MCF 10A (cell line): ENCODE measurements around the gene THRB. TPM values are rescaled to one million over a fixed set of nuclear protein-coding genes. Genes with fewer than 3 reads are reported as not detected.
A peak's percentile ranks its signal among the peaks of the same experiment; 100 is the strongest.

ENCODE experiments used
- BruUV-seq: library from RNA; stranded (reverse); fragments of 400-500 nt; replicated peaks from 2 replicates; lab custom pipeline; 2021; lab: Mats Ljungman, UMichigan
- CTCF ChIA-PET: fragments of 300-600 bp; sonication (Branson Sonifier 250); formaldehyde crosslinking; extraction: SDS; loops from one replicate; lab custom pipeline; 2021; ENCODE audit warnings: antibody characterized with exemption, inconsistent platforms; lab: Yijun Ruan, JAX
- POLR2A ChIA-PET: fragments of 300-600, 350-650 bp; sonication (Branson Sonifier 250); formaldehyde crosslinking; extraction: SDS; loops from one replicate; lab custom pipeline; 2020; ENCODE audit warnings: antibody characterized with exemption, inconsistent platforms; lab: Yijun Ruan, JAX
- DNase-seq: peaks from one replicate; pipeline ENCODE4 v3.0.0-alpha.2; 2018; ENCODE audit not compliant: unreplicated experiment
- H3K27ac Mint-ChIP-seq: one replicate; pipeline ENCODE4 v1.8.0; 2022; ENCODE audit warnings: mild to moderate bottlenecking, low read depth, mixed read lengths; ENCODE audit not compliant: unreplicated experiment
- H3K27me3 Mint-ChIP-seq: one replicate; pipeline ENCODE4 v1.8.0; 2022; ENCODE audit warnings: mixed read lengths; ENCODE audit not compliant: insufficient read depth, unreplicated experiment
- H3K36me3 Mint-ChIP-seq: one replicate; pipeline ENCODE4 v1.8.0; 2022; ENCODE audit warnings: mild to moderate bottlenecking, moderate library complexity, mixed read lengths; ENCODE audit not compliant: insufficient read depth, unreplicated experiment
- H3K4me1 Mint-ChIP-seq: one replicate; pipeline ENCODE4 v1.8.0; 2022; ENCODE audit warnings: mixed read lengths; ENCODE audit not compliant: insufficient read depth, unreplicated experiment
- H3K4me3 Mint-ChIP-seq: one replicate; pipeline ENCODE4 v1.8.0; 2022; ENCODE audit warnings: mild to moderate bottlenecking, moderate library complexity, mixed read lengths; ENCODE audit not compliant: unreplicated experiment
- H3K9me3 Mint-ChIP-seq: one replicate; pipeline ENCODE4 v1.8.0; 2022; ENCODE audit warnings: mixed read lengths; ENCODE audit not compliant: unreplicated experiment
- intact Hi-C: fragments of 100-400 bp; cut with micrococcal nuclease; formaldehyde crosslinking; loops from 2 replicates; pipeline ENCODE4 v1.14.1; 2022
- total RNA-seq: library from RNA; stranded (reverse); gene quantifications from 2 replicates; pipeline ENCODE4 v1.2.3, GENCODE V29; 2022
- TF ChIP-seq, protein P1 (sequence below): fragments of 200-600 bp; IDR thresholded peaks from one replicate; pipeline ENCODE4 v1.8.0; 2022; ENCODE audit warnings: antibody characterized with exemption, mild to moderate bottlenecking; ENCODE audit not compliant: unreplicated experiment

THRB gene
- total RNA-seq, 1 experiment from 2014 or later, result 4.2 TPM

DNA sequence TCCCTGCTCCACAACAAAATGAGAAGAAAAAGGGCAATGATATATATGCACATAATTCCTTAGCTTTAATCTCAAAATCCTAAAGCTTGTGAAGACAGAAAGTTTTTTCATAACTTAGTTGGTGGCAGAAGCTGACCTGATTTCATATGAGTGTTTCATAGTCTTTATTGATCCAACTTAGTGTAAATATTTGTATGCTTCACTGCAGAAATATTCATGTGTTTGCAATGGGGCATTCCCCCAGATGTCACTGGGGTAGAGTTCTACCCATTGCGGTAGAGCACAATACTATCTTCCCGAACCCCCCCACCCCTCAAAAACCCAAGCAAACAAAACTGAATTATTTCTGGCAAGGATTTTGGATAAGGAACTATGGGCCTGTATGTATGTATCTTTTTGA is 221.2 kb downstream of the THRB start:
- ChIA-PET POLR2A (interaction anchor here (0.7 kb wide), 1 partner anchor 357 kb away, joined by 3 read pairs; no protein-coding TSS in a partner anchor), CTCF (interaction anchor here (1.5 kb wide), 1 partner anchor 9 kb away, joined by 9 read pairs; no protein-coding TSS in a partner anchor)
- BruUV-seq, result no TSS peak
- TF ChIP-seq, protein P1, sequence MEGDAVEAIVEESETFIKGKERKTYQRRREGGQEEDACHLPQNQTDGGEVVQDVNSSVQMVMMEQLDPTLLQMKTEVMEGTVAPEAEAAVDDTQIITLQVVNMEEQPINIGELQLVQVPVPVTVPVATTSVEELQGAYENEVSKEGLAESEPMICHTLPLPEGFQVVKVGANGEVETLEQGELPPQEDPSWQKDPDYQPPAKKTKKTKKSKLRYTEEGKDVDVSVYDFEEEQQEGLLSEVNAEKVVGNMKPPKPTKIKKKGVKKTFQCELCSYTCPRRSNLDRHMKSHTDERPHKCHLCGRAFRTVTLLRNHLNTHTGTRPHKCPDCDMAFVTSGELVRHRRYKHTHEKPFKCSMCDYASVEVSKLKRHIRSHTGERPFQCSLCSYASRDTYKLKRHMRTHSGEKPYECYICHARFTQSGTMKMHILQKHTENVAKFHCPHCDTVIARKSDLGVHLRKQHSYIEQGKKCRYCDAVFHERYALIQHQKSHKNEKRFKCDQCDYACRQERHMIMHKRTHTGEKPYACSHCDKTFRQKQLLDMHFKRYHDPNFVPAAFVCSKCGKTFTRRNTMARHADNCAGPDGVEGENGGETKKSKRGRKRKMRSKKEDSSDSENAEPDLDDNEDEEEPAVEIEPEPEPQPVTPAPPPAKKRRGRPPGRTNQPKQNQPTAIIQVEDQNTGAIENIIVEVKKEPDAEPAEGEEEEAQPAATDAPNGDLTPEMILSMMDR, result no peak
- Mint-ChIP-seq H3K4me1 (peaks cover 7% of the 10 kb centered on the region), H3K4me3 (no peak overlapping the region), H3K36me3 (no peaks in the 10 kb centered on the region), H3K27me3 (no peaks in the 10 kb centered on the region), H3K27ac (peak overlapping the region; percentile 51), H3K9me3 (no peaks in the 10 kb centered on the region)
- intact Hi-C loops, result no loop called here
- DNase-seq, result no peak

DNA sequence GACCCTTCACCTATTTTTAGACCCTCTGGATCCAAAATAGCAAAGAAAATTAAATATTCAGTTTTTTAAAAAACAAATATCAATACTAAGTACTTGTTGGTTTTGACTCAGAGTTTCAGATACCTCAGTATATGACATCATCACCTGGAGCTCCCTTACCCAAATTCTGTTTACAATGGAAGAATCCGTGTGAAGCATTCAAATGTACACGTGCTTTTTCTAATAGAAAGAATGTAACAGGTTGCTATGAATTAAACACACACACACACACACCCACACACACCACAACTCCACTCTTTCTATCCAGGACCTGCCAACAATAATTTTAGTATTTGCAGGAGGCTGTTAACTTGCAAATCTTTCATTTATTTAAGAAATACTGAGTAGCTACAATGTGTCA is 221.8 kb downstream of the THRB start:
- ChIA-PET POLR2A (interaction anchor here (0.7 kb wide), 1 partner anchor 358 kb away, joined by 3 read pairs; no protein-coding TSS in a partner anchor), CTCF (interaction anchor here (1.5 kb wide), 1 partner anchor 8 kb away, joined by 9 read pairs; no protein-coding TSS in a partner anchor)
- TF ChIP-seq, protein P1, result no peak
- DNase-seq, result peak; percentile 17
- no peak overlapping the region for H3K4me3 Mint-ChIP-seq
- no peaks in the 10 kb centered on the region for H3K36me3 Mint-ChIP-seq
- H3K9me3 Mint-ChIP-seq, result no peaks in the 10 kb centered on the region
- H3K27me3 Mint-ChIP-seq, result no peaks in the 10 kb centered on the region
- peaks cover 7% of the 10 kb centered on the region for H3K4me1 Mint-ChIP-seq
- H3K27ac Mint-ChIP-seq, result peak overlapping the region; percentile 51
- no TSS peak for BruUV-seq
- intact Hi-C loops, result no loop called here

DNA sequence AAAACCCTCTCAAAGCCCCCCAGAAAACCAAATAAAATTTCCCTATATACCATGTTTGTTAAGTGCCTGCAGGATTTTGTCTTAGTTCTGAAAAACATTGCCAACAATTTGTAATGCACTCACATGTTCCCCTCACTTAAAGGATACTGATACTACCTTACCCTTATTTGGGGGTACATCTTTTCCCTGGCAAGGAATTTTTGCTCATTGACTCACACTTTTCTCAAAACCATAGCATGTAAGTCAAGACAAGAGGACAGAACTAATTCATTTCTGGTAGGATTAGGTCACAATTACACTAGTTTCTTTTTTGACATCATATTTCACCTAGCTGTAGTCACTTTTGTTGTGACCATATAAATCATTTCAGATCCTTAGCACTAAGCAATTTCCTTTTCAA is 222.2 kb downstream of the THRB start:
- intact Hi-C loops, result no loop called here
- TF ChIP-seq, protein P1, result no peak
- no peak for DNase-seq
- H3K36me3 Mint-ChIP-seq, result no peaks in the 10 kb centered on the region
- no peaks in the 10 kb centered on the region for H3K27me3 Mint-ChIP-seq
- ChIA-PET CTCF (interaction anchor here (0.6 to 1.5 kb wide), 2 partner anchors 8 to 34 kb away, joined by 3 to 9 read pairs; no protein-coding TSS in a partner anchor), POLR2A (no interaction called here)
- H3K9me3 Mint-ChIP-seq, result no peaks in the 10 kb centered on the region
- no TSS peak for BruUV-seq
- no peak overlapping the region for H3K4me3 Mint-ChIP-seq
- peaks cover 7% of the 10 kb centered on the region for H3K4me1 Mint-ChIP-seq
- peak overlapping the region; percentile 51 for H3K27ac Mint-ChIP-seq

GRCh38 chr3:24271228-24271627 is 223.4 kb downstream of the THRB start:
- DNase-seq, result no peak
- CTCF ChIA-PET, result no interaction called here
- H3K27ac Mint-ChIP-seq, result no peak overlapping the region
- intact Hi-C loops, result no loop called here
- H3K27me3 Mint-ChIP-seq, result no peaks in the 10 kb centered on the region
- POLR2A ChIA-PET, result interaction anchor here (0.7 to 1.1 kb wide), 3 partner anchors 8 to 219 kb away, joined by 3 to 4 read pairs (median 3); no protein-coding TSS in a partner anchor
- no peaks in the 10 kb centered on the region for H3K36me3 Mint-ChIP-seq
- no peak overlapping the region for H3K4me3 Mint-ChIP-seq
- TF ChIP-seq, protein P1, result no peak
- no TSS peak for BruUV-seq
- H3K4me1 Mint-ChIP-seq, result peaks cover 7% of the 10 kb centered on the region
- no peaks in the 10 kb centered on the region for H3K9me3 Mint-ChIP-seq
